ENCODE measurements around the gene PRKCA.

- no peak for TF ChIP-seq CTCF (IDR thresholded peaks at IDR 0.05)
- no peak for TF ChIP-seq POLR2A (IDR thresholded peaks at IDR 0.05)
Measured at GRCh38 chr17:66783656-66784381, 481.4 kb downstream of the PRKCA start.
